Caco-2 (cell line): ENCODE measurements around the gene PPP2R2D. TPM values are rescaled to one million over a fixed set of nuclear protein-coding genes. Genes with fewer than 3 reads are reported as not detected.
"Not testable (repeated sequence)": the region's sequence is repeated elsewhere in the genome, so short reads cannot be mapped to it uniquely, and the experiment has no call there.

Experiments
- BruUV-seq: library from RNA; stranded (reverse); fragments of 400-500 nt; replicated peaks from 2 replicates; lab custom pipeline; 2021; lab: Mats Ljungman, UMichigan
- CTCF ChIA-PET: fragments of 300-600 bp; sonication (Branson Sonifier 250); formaldehyde crosslinking; loops from one replicate; lab custom pipeline; 2022; ENCODE audit warnings: antibody characterized with exemption; lab: Charles Lee
- POLR2A ChIA-PET: fragments of 300-600 bp; sonication (Branson Sonifier 250); formaldehyde crosslinking; loops from one replicate; lab custom pipeline; 2022; ENCODE audit warnings: antibody characterized with exemption; lab: Charles Lee
- DNase-seq, 2 experiments: peaks; one replicate each; pipeline versions ENCODE4 v3.0.0 to v3.0.0-alpha.2; 2020 to 2022
- H3K27me3 ChIP-seq: replicated peaks from 2 replicates; pipeline ENCODE4 v1.6.0; 2011; ENCODE audit warnings: low read length; ENCODE audit not compliant: control insufficient read depth, insufficient read depth
- H3K36me3 ChIP-seq: 2 replicates; pipeline ENCODE4 v1.5.1; 2011; ENCODE audit warnings: low read length; ENCODE audit not compliant: control insufficient read depth, insufficient read depth
- H3K4me1 ChIP-seq: fragments of 250-450 bp; sonication (Bioruptor Pico); 2 replicates; pipeline ENCODE4 v1.5.1; 2020; ENCODE audit warnings: mild to moderate bottlenecking
- H3K4me3 ChIP-seq: 2 replicates; pipeline ENCODE4 v1.5.1; 2011; ENCODE audit warnings: low read depth, mild to moderate bottlenecking, control low read depth, low read length
- H3K9me3 ChIP-seq: fragments of 250-450 bp; sonication (Bioruptor Pico); 2 replicates; pipeline ENCODE4 v1.5.1; 2020; ENCODE audit warnings: mild to moderate bottlenecking, moderate library complexity
- H3K27ac Mint-ChIP-seq: one replicate; pipeline ENCODE4 v1.8.0; 2022; ENCODE audit warnings: mixed read lengths; ENCODE audit not compliant: unreplicated experiment
- H3K27me3 Mint-ChIP-seq: one replicate; pipeline ENCODE4 v1.8.0; 2022; ENCODE audit warnings: mixed read lengths; ENCODE audit not compliant: insufficient read depth, unreplicated experiment
- H3K36me3 Mint-ChIP-seq: one replicate; pipeline ENCODE4 v1.8.0; 2022; ENCODE audit warnings: mild to moderate bottlenecking, mixed read lengths; ENCODE audit not compliant: insufficient read depth, unreplicated experiment
- H3K4me1 Mint-ChIP-seq: one replicate; pipeline ENCODE4 v1.8.0; 2022; ENCODE audit warnings: low read depth, mixed read lengths; ENCODE audit not compliant: unreplicated experiment
- H3K4me3 Mint-ChIP-seq: one replicate; pipeline ENCODE4 v1.8.0; 2022; ENCODE audit warnings: mild to moderate bottlenecking, moderate library complexity, mixed read lengths; ENCODE audit not compliant: unreplicated experiment
- H3K9me3 Mint-ChIP-seq: one replicate; pipeline ENCODE4 v1.8.0; 2022; ENCODE audit warnings: mixed read lengths; ENCODE audit not compliant: unreplicated experiment
- intact Hi-C: fragments of 100-400 bp; cut with micrococcal nuclease; formaldehyde crosslinking; loops from one replicate; pipeline ENCODE4 v1.10.0; 2022; ENCODE audit not compliant: unreplicated experiment
- total RNA-seq: library from RNA; stranded (reverse); gene quantifications from 2 replicates; pipeline ENCODE4 v1.2.3, GENCODE V29; 2022
- TF ChIP-seq, protein P1 (sequence below), 2 experiments: fragments of 200-600 bp in 1 of 2; IDR thresholded peaks; 1 replicate in 1 of 2; 2 replicates in 1 of 2; pipeline versions ENCODE4 v1.5.1 to v1.8.0; 2011 to 2022; ENCODE audit warnings: antibody characterized with exemption in 1 of 2, control low read depth in 1 of 2, inconsistent platforms in 1 of 2, low read depth in 1 of 2, low read length in 1 of 2, mild to moderate bottlenecking in 1 of 2, moderate library complexity in 1 of 2; ENCODE audit not compliant: insufficient read depth in 1 of 2, severe bottlenecking in 1 of 2, unreplicated experiment in 1 of 2

The PPP2R2D gene
- total RNA-seq, 1 experiment from 2014 or later: 34.4 TPM

DNA sequence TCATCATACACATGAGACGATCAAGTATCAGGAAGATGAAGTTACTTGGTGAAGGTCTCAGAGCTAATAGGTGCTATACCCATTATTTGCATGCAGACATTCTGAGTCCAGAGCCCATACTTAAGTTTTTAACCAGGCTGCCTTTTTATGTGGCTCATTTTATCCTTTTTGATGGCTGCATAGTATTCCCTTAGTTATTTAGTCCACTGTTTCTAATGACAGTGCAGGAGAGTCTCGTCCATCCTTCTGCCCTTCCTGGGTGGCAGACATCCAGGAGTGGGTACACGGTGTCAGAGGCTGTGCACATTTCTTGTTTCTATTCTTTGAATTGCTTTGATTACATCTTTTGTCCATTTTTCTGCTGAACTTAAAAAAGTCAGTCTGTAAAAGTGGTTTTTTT lies 11.8 kb downstream of the PPP2R2D start:
- no peaks in the 10 kb centered on the region for H3K9me3 ChIP-seq
- Mint-ChIP-seq H3K4me1 (peaks cover 19% of the 10 kb centered on the region), H3K27me3 (no peaks in the 10 kb centered on the region), H3K36me3 (peaks cover 60% of the 10 kb centered on the region), H3K9me3 (no peaks in the 10 kb centered on the region), H3K4me3 (no peak overlapping the region), H3K27ac (no peak overlapping the region)
- ChIA-PET CTCF (no interaction called here), POLR2A (no interaction called here)
- no peaks in the 10 kb centered on the region for H3K4me1 ChIP-seq
- DNase-seq: no peak
- no peak overlapping the region for H3K4me3 ChIP-seq
- TF ChIP-seq, protein P1, sequence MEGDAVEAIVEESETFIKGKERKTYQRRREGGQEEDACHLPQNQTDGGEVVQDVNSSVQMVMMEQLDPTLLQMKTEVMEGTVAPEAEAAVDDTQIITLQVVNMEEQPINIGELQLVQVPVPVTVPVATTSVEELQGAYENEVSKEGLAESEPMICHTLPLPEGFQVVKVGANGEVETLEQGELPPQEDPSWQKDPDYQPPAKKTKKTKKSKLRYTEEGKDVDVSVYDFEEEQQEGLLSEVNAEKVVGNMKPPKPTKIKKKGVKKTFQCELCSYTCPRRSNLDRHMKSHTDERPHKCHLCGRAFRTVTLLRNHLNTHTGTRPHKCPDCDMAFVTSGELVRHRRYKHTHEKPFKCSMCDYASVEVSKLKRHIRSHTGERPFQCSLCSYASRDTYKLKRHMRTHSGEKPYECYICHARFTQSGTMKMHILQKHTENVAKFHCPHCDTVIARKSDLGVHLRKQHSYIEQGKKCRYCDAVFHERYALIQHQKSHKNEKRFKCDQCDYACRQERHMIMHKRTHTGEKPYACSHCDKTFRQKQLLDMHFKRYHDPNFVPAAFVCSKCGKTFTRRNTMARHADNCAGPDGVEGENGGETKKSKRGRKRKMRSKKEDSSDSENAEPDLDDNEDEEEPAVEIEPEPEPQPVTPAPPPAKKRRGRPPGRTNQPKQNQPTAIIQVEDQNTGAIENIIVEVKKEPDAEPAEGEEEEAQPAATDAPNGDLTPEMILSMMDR (IDR thresholded peaks at IDR 0.05; ENCODE audit: insufficient read depth in 1 of 2, low read depth in 1 of 2, low read length in 1 of 2, severe bottlenecking in 1 of 2, unreplicated experiment in 1 of 2): no peak
- intact Hi-C loops: no loop called here
- peaks cover 7% of the 10 kb centered on the region for H3K36me3 ChIP-seq
- no peaks in the 10 kb centered on the region for H3K27me3 ChIP-seq
- BruUV-seq: no TSS peak

DNA sequence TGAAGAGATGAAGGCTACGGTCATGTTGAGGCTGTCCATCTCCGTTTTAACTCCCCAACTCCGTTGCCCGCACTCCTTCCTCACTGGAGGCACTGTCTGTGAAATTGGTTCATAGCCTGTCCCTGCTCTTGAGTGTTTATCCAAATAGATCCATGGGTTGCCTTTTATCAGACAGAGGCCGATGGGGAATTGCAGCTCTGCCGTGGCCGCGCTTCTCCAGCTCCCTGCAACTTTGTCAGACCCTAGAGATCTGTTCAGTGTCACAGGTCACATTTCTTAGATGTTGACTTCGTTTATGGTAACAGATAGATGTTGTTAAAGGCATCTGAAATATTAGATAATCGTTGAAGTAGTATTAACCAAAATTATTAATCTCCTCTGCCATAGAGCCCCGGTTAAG lies 14.7 kb downstream of the PPP2R2D start:
- H3K36me3 Mint-ChIP-seq: peaks cover 46% of the 10 kb centered on the region
- Histone ChIP-seq H3K9me3 (no peaks in the 10 kb centered on the region), H3K4me3 (no peak overlapping the region), H3K4me1 (no peaks in the 10 kb centered on the region), H3K36me3 (peaks cover 5% of the 10 kb centered on the region; the same call in 1 of the 2 replicates), H3K27me3 (no peaks in the 10 kb centered on the region)
- no TSS peak for BruUV-seq
- no peaks in the 10 kb centered on the region for H3K9me3 Mint-ChIP-seq
- H3K27me3 Mint-ChIP-seq: no peaks in the 10 kb centered on the region
- POLR2A ChIA-PET: no interaction called here
- H3K4me3 Mint-ChIP-seq: no peak overlapping the region
- CTCF ChIA-PET: no interaction called here
- H3K4me1 Mint-ChIP-seq: peaks cover 21% of the 10 kb centered on the region
- intact Hi-C loops: no loop called here
- TF ChIP-seq, protein P1 (IDR thresholded peaks at IDR 0.05; ENCODE audit: insufficient read depth in 1 of 2, low read depth in 1 of 2, low read length in 1 of 2, severe bottlenecking in 1 of 2, unreplicated experiment in 1 of 2): no peak
- no peak for DNase-seq
- H3K27ac Mint-ChIP-seq: no peak overlapping the region

DNA sequence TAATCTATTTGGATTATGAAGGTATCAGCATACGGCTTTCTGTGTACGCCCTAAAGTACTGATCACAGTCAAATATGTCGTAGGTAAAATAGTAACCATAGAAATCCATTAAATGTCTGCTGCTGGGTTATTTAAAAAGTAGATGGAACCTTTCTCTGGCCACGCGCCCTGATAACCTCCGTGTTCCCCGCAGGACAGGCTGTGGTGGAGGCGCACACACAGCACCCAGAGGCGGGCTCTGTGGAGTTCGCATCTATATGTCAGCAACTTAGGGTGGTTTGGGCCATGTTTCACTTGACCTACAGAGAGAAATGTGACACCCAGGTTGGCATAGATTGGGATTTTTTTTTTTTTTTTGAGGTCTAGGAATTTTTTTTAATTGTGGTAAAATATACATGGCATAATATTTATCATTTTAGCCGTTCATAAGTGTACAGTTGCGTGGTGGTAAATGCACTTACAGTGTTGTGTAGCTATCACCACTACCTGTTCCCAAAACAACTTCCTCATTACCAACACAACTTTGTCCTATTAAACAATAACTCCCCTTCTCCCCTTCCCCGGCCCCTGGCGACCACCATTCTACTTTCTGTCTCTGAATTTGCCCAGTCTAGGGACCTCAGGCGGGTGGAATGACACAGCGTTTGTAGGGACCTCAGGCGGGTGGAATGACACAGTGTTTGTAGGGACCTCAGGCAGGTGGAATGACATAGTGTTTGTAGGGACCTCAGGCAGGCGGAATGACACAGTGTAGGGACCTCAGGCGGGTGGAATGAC lies 15.4 kb downstream of the PPP2R2D start:
- DNase-seq: no peak
- no TSS peak for BruUV-seq
- Histone ChIP-seq H3K4me3 (no peak overlapping the region), H3K27me3 (no peaks in the 10 kb centered on the region), H3K4me1 (no peaks in the 10 kb centered on the region), H3K9me3 (no peaks in the 10 kb centered on the region), H3K36me3 (peaks cover 4% of the 10 kb centered on the region; the same call in 1 of the 2 replicates)
- intact Hi-C loops: no loop called here
- H3K4me3 Mint-ChIP-seq: no peak overlapping the region
- no peaks in the 10 kb centered on the region for H3K27me3 Mint-ChIP-seq
- H3K9me3 Mint-ChIP-seq: no peaks in the 10 kb centered on the region
- peak overlapping the region; percentile 77 for H3K27ac Mint-ChIP-seq
- H3K4me1 Mint-ChIP-seq: peaks cover 21% of the 10 kb centered on the region
- POLR2A ChIA-PET: no interaction called here
- TF ChIP-seq, protein P1 (IDR thresholded peaks at IDR 0.05; ENCODE audit: insufficient read depth in 1 of 2, low read depth in 1 of 2, low read length in 1 of 2, severe bottlenecking in 1 of 2, unreplicated experiment in 1 of 2): no peak
- H3K36me3 Mint-ChIP-seq: peaks cover 43% of the 10 kb centered on the region
- CTCF ChIA-PET: no interaction called here

DNA sequence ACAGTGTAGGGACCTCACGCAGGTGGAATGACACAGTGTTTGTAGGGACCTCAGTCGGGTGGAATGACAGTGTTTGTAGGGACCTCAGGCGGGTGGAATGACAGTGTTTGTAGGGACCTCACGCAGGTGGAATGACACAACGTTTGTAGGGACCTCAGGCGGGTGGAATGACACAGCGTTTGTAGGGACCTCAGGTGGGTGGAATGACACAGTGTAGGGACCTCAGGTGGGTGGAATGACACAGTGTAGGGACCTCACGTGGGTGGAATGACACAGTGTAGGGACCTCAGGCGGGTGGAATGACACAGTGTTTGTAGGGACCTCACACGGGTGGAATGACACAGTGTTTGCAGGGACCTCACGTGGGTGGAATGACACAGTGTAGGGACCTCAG lies 16.0 kb downstream of the PPP2R2D start:
- H3K4me1 ChIP-seq, H3K9me3 ChIP-seq, H3K27me3 ChIP-seq, H3K4me3 ChIP-seq, BruUV-seq, H3K36me3 ChIP-seq, intact Hi-C loops, H3K9me3 Mint-ChIP-seq, DNase-seq, CTCF ChIA-PET, POLR2A ChIA-PET, H3K4me3 Mint-ChIP-seq, H3K27me3 Mint-ChIP-seq: not testable (repeated sequence)
- Mint-ChIP-seq H3K36me3 (peaks cover 37% of the 10 kb centered on the region), H3K4me1 (peaks cover 21% of the 10 kb centered on the region), H3K27ac (peak overlapping the region; percentile 77)

DNA sequence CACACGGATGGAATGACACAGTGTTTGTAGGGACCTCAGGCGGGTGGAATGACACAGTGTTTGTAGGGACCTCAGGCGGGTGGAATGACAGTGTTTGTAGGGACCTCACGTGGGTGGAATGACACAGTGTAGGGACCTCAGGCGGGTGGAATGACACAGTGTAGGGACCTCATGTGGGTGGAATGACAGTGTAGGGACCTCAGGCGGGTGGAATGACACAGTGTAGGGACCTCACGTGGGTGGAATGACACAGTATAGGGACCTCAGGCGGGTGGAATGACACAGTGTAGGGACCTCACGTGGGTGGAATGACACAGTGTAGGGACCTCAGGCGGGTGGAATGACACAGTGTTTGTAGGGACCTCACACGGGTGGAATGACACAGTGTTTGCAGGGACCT lies 16.7 kb downstream of the PPP2R2D start:
- CTCF ChIA-PET, POLR2A ChIA-PET, BruUV-seq, DNase-seq, H3K9me3 ChIP-seq, intact Hi-C loops, H3K4me1 ChIP-seq, H3K9me3 Mint-ChIP-seq, H3K27ac Mint-ChIP-seq, H3K27me3 ChIP-seq, H3K4me3 ChIP-seq, H3K27me3 Mint-ChIP-seq, H3K4me3 Mint-ChIP-seq, H3K36me3 ChIP-seq: not testable (repeated sequence)
- peaks cover 30% of the 10 kb centered on the region for H3K36me3 Mint-ChIP-seq
- peaks cover 21% of the 10 kb centered on the region for H3K4me1 Mint-ChIP-seq
